NT2/D1 (cell line): ENCODE results near the gene ERVH48-1.
"Not testable (repeated sequence)": the region's sequence is repeated elsewhere in the genome, so short reads cannot be mapped to it uniquely, and the experiment has no call there.

Source experiments
- SUZ12 ChIP-seq: IDR thresholded peaks from 2 replicates; pipeline ENCODE4 v1.6.1; 2011; ENCODE audit not compliant: insufficient read length, insufficient read depth; ENCODE audit errors: extremely low read depth
- YY1 ChIP-seq: IDR thresholded peaks from 2 replicates; pipeline ENCODE4 v1.6.1; 2011; ENCODE audit not compliant: insufficient read length, insufficient read depth

GRCh38 chr21:42938606-42938995 lies 13.2 kb upstream of the ERVH48-1 start:
- TF ChIP-seq YY1, SUZ12: not testable (repeated sequence)
